ENCODE data around the gene TEAD2. TPM values are rescaled to one million over a fixed set of nuclear protein-coding genes. Genes with fewer than 3 reads are reported as not detected.

TEAD2 gene
- total RNA-seq, 2 donors from 2014 or later: 12.2 to 15.2 TPM

DNA sequence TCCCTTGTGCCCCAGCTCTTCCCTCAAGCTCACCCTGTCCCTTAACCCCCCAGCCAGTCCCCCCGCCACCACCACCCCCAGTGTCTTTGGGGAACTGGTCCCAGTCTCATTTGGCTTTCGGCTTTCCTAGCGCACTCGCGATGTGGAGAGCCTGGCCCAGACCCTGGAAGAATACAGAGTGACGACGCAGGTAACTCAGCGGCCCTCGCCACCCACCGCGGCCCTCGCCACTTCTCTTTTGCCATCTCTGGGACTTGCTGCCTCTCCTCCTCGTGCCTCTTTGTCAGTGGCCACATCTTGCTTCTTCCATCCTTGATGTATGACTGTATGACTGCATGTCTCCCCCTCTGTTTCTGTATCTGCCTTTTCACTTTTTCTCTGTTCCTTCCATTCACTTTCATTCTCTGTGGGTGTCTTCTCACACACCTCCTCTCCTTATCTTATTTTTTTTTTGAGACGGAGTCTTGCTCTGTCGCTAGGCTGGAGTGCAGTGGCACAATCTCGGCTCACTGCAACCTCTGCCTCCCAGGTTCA lies 45.3 kb upstream of the TEAD2 start:
- H3K9me3 ChIP-seq: no peaks in the 10 kb centered on the region
- no peaks in the 10 kb centered on the region for H3K27me3 ChIP-seq
- H3K36me3 ChIP-seq (replicated peaks in 1 of 2; ENCODE audit: insufficient read depth in 1 of 2, low read depth in 2 of 2): no peaks in the 10 kb centered on the region
- no peak for ATAC-seq
- H3K4me1 ChIP-seq: no peaks in the 10 kb centered on the region
- no peak overlapping the region for H3K4me3 ChIP-seq
- no peak for TF ChIP-seq POLR2A (IDR thresholded peaks at IDR 0.05)
- TF ChIP-seq, protein P1, sequence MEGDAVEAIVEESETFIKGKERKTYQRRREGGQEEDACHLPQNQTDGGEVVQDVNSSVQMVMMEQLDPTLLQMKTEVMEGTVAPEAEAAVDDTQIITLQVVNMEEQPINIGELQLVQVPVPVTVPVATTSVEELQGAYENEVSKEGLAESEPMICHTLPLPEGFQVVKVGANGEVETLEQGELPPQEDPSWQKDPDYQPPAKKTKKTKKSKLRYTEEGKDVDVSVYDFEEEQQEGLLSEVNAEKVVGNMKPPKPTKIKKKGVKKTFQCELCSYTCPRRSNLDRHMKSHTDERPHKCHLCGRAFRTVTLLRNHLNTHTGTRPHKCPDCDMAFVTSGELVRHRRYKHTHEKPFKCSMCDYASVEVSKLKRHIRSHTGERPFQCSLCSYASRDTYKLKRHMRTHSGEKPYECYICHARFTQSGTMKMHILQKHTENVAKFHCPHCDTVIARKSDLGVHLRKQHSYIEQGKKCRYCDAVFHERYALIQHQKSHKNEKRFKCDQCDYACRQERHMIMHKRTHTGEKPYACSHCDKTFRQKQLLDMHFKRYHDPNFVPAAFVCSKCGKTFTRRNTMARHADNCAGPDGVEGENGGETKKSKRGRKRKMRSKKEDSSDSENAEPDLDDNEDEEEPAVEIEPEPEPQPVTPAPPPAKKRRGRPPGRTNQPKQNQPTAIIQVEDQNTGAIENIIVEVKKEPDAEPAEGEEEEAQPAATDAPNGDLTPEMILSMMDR (IDR thresholded peaks at IDR 0.05): no peak
- no peak overlapping the region for H3K27ac ChIP-seq
- WGBS, 2 donors: 81 to 83% methylated on average over 16 of the region's 16 CpGs
- DNase-seq: no peak
- intact Hi-C loops (cut with DNase I): no loop called here

DNA sequence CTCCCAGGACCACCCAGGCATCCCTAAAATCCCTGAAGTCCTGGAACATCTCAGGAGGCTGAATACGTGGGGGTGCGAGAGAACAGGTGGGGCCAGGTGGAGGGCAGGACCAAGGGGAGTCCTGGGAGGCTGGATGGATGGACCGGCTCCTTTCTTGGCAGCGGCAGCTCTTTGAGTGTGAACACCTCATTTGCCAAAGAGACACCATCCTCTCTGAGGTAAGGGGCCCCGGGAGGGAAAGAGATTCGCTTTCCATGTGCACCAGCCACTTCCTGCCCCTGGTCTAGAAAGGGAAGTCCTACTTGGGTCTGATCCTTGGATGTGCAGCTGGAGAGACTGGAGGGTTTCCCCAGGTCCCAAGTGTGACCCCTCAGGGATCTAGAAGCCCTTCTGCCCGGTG lies 44.9 kb upstream of the TEAD2 start:
- DNase-seq (no peak), ATAC-seq (no peak)
- no peak overlapping the region for H3K4me3 ChIP-seq
- TF ChIP-seq, protein P1 (IDR thresholded peaks at IDR 0.05): no peak
- TF ChIP-seq POLR2A (IDR thresholded peaks at IDR 0.05): no peak
- no peaks in the 10 kb centered on the region for H3K9me3 ChIP-seq
- H3K27ac ChIP-seq: no peak overlapping the region
- H3K27me3 ChIP-seq: no peaks in the 10 kb centered on the region
- no peaks in the 10 kb centered on the region for H3K36me3 ChIP-seq (replicated peaks in 1 of 2; ENCODE audit: insufficient read depth in 1 of 2, low read depth in 2 of 2)
- intact Hi-C loops (cut with DNase I): no loop called here
- H3K4me1 ChIP-seq: no peaks in the 10 kb centered on the region
- 80 to 82% methylated on average over 1 to 7 of the region's 7 CpGs for WGBS, 2 donors

DNA sequence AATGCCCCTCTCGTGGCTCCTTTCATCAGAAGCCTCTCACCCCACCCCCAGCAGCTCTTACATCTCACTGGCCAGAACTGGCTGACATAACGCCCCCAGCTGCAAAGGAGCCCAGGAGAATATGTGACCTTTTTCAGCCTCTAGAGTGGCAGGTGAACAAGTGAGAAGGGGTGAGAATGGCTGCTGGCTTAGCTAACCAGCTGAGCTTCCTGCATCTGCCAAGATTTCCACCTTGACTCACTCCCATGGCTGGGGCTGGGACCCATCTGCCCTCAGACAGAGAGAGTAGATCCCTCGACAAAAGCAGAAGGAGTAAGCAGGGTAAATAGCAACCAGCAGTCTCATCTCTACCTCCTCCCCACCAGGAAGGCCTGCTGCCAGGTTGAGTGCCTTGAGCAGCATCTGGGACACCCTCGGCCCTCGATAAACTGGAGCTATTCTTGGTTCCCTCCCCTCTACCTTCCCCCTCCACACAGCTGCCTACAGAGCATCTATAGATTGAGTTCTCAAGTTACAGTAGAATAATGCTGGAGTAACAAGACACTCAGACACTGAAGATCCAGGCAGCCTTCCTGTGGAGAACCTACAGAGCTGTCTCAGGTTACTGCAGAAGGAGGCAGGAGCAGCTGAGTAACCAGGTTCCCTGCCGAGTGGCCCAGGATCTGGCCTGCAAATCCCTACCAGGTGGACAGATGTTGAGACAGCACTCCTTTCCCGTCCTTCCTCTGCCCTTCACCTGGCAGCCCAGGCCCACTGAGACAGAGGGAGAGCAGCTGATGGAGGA lies 41.4 kb upstream of the TEAD2 start:
- H3K4me1 ChIP-seq: no peaks in the 10 kb centered on the region
- H3K9me3 ChIP-seq: no peaks in the 10 kb centered on the region
- H3K27me3 ChIP-seq: no peaks in the 10 kb centered on the region
- no peak for ATAC-seq
- no peak overlapping the region for H3K4me3 ChIP-seq
- no peaks in the 10 kb centered on the region for H3K36me3 ChIP-seq (replicated peaks in 1 of 2; ENCODE audit: insufficient read depth in 1 of 2, low read depth in 2 of 2)
- DNase-seq: no peak
- no peak overlapping the region for H3K27ac ChIP-seq
- 21 to 42% methylated on average over 6 to 7 of the region's 7 CpGs for WGBS, 2 donors
- intact Hi-C loops (cut with DNase I): no loop called here
- no peak for TF ChIP-seq POLR2A (IDR thresholded peaks at IDR 0.05)
- TF ChIP-seq, protein P1 (IDR thresholded peaks at IDR 0.05): no peak

DNA sequence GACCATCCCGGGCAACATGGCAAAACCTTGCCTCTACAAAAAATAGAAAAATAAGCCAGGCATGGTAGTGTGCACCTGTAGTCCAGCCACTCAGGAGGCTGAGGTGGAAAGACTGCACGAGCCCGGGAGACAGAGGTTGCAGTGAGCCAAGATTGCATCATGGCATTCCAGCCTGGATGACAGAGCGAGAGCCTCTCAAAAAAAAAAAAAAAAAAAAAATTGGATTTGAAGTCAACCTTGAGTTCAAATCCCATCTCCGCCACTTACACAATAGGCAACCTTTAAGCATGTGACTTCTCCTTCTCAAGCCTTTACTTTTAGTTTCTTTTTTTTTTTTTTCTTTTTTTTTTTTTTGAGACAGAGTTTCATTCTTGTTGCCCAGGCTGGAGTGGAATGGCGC lies 37.8 kb upstream of the TEAD2 start:
- no peak overlapping the region for H3K27ac ChIP-seq
- ATAC-seq (no peak), DNase-seq (no peak)
- intact Hi-C loops (cut with DNase I): no loop called here
- TF ChIP-seq, protein P1 (IDR thresholded peaks at IDR 0.05): no peak
- no peak for TF ChIP-seq POLR2A (IDR thresholded peaks at IDR 0.05)
- no peaks in the 10 kb centered on the region for H3K36me3 ChIP-seq (replicated peaks in 1 of 2; ENCODE audit: insufficient read depth in 1 of 2, low read depth in 2 of 2)
- no peak overlapping the region for H3K4me3 ChIP-seq
- no peaks in the 10 kb centered on the region for H3K9me3 ChIP-seq
- H3K4me1 ChIP-seq: no peaks in the 10 kb centered on the region
- H3K27me3 ChIP-seq: no peaks in the 10 kb centered on the region
- WGBS, 2 donors: 84 to 87% methylated on average over 6 of the region's 6 CpGs

DNA sequence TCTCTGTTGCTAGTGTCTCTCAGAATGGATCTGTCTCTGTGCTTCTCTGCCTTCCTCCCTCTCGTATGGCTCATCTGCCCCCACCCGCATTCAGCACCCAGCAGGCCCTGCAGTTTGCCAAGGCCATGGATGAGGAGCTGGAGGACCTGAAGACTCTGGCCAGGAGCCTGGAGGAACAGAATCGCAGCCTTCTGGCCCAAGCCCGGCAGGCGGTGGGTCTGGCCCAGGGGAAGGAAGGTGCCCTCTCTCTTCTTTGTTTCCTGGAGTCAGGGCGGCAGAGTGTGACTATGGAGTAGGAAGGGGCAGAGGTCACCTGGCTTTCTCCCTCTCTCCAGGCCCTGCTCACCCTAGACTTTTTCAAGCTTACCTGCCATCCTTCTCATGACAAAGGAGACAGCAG lies 36.7 kb upstream of the TEAD2 start:
- Histone ChIP-seq H3K4me3 (no peak overlapping the region), H3K27me3 (no peaks in the 10 kb centered on the region), H3K9me3 (no peaks in the 10 kb centered on the region), H3K27ac (no peak overlapping the region), H3K4me1 (no peaks in the 10 kb centered on the region), H3K36me3 (replicated peaks in 1 of 2; ENCODE audit: insufficient read depth in 1 of 2, low read depth in 2 of 2) (no peaks in the 10 kb centered on the region)
- no peak for ATAC-seq
- no peak for TF ChIP-seq POLR2A (IDR thresholded peaks at IDR 0.05)
- TF ChIP-seq, protein P1 (IDR thresholded peaks at IDR 0.05): no peak
- intact Hi-C loops (cut with DNase I): no loop called here
- DNase-seq: no peak
- 86 to 92% methylated on average over 5 to 6 of the region's 6 CpGs for WGBS, 2 donors

Measured in body of pancreas (tissue), 4 donors.